Measurements from ENCODE around the gene PNMA8C.
"Not testable (repeated sequence)": the region's sequence is repeated elsewhere in the genome, so short reads cannot be mapped to it uniquely, and the experiment has no call there.

PNMA8C gene

DNA sequence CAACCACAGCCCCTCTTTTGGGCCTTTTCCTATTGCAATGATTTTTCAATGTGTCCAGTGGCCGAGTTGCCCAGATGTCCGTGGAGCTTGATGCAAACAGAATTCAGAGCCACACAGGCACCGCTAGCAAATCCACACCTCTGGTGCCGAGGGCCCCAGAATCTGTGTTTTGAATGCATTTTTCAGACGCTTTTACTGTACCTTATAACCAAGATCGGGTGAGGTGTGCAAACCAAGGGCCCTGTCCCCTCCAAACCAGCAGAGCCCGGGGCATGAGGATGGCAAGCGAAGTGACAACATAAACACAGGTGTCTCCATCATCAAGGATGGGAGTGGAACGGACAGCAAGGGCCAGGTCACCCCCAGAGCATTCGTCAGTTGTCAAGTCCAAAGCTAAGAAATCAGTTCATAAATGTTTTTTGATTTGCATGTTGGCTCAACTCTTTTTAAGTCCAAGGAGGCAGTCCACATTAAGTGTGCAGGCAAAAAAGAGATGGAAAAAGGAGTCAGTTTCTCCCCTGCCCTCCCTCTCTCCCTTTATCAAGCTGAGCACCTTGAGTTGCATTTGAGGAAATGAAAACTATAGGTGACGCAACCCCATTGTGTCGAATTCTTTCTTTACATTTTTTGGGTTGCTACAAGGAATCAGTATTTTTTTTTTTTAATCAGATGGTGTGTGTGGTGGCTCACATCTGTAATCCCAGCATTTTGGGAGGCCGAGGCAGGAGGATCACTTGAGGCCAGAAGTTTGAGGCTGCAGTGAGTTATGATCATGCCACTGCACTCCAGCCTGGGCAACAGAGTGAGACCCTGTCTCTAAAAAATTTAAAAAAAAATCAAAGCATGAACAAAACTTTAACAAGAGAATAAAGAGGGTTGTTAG lies 18.3 kb downstream of the PNMA8C start:
- no peak for DNase-seq

DNA sequence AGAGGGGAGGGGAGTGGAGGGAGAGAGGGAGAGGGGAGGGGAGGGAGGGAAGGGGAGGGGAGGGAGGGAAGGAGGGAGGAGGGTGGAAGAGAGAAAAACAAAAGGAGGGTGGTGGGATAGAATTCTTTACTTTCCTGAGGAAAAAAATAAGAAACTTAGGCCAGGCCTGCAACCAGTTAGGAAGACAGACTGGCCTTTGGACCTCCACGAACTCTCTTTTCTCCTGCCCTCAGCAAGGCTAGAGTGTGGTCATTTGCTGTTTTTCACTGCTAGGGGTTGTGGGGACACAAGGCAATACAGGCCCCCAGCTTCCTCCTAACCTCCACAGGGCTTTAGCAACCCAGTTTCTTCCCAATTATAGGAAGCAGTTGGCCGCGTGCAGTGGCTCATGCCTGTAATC lies 19.5 kb downstream of the PNMA8C start:
- DNase-seq = no peak

DNA sequence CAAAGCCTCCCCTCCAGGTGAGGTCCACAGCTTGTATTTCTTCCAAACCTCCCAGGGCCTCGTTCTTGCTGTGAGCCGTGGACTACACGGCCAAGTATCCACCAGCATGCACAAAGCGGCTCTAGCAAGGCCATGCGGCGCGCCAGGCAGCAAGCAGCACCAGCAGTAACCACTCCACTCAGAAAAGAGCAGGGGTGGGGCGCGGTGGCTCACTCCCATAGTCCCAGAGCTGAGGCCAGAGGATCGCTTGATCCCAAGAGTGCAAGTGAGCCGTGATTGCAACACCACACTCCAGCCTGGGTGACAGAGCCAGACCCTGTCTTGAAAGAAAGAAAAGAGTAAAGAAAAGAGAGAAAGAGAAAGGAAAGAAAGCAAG lies 20.1 kb downstream of the PNMA8C start:
- no peak for DNase-seq

DNA sequence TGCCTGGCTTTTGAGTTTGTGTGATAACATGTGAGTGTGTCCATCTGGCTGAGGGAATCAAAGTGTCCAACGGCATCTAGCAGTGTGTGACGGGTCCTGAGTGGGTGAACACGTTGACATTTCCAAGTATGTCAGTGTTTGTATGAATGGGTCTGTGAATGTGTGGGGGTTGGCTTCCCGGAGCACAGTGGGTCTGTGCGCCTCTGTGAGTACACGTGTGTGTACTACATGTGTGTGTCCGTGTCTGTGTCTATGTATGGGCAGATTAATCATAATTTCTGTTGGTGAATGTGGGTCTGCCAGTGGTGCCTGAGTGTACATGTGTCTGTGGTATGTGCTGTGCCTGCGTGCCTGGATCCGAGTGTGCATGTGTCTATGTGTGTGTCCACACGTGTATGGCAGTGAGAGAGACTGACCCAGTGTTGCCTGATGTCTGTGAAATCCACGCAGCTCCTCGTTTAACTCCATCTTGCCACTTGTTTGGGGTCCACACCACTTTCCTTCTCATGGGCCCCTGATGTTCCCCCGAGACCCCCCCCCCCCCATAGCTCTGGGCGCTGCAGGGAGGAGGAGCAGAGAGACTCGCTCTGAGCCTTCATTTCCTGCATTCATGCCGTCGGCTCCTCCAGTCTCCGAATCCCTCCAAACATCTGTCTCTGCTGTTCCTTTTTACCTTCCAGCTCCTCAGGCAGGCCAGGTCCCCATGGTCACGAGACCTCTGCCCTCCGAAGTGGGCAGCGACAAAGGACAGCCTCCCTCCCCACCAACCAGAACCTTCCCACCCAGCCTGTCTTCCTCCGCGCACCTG lies 20.7 kb downstream of the PNMA8C start:
- no peak for DNase-seq

DNA sequence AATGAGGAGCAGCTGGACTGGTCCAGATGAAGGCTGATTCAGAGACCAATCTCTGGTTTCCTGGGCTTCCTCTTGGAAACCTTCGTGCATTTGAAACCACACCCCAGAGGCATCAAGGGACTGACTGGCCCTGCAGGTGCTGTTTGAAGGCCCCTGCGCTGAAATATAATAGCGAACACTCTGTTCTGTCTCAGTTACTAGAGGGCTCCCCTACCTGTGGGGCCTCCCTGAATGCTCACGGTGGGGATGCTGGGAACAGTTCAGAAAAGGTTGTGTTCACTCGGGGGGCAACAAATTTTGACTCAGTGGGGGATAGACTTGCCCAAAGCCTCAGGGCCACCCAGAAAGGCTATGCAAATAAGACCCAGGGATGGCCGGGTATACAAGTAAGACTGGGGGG lies 21.8 kb downstream of the PNMA8C start:
- DNase-seq = no peak

DNA sequence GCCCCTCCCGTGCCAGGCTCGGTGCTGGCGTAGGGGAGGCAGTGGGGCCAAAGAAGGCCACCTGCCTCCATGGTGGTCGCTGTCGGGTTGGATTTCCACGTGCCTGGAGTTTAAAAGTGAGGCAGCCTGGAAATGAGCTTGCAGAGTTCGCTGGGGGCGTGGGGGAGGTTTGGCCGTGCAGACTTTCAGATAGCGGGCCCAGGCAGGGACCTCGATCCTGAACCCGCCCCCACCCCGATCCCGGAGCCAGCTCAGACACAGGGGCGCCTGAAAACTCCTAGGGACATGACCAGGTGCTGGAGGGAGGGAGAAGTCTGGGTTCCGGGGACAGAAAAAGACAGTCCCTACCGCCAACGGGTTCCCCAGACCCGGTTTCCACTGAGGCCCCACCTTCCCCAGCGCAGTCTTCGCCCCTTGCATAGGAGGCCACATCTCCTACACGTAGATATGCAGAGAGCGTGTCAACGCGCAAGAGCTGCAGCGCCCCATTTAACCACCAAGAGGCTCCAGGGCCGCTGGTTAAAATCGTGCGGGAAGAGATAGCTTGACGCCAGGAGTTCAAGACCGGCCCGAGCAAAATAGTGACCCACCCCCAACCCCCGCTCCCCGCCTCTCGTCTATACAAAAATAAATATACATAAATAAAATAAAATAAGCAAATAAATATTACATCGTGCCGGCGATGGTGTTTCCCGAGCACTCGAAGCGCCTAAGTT lies 23.8 kb downstream of the PNMA8C start:
- DNase-seq = no peak

DNA sequence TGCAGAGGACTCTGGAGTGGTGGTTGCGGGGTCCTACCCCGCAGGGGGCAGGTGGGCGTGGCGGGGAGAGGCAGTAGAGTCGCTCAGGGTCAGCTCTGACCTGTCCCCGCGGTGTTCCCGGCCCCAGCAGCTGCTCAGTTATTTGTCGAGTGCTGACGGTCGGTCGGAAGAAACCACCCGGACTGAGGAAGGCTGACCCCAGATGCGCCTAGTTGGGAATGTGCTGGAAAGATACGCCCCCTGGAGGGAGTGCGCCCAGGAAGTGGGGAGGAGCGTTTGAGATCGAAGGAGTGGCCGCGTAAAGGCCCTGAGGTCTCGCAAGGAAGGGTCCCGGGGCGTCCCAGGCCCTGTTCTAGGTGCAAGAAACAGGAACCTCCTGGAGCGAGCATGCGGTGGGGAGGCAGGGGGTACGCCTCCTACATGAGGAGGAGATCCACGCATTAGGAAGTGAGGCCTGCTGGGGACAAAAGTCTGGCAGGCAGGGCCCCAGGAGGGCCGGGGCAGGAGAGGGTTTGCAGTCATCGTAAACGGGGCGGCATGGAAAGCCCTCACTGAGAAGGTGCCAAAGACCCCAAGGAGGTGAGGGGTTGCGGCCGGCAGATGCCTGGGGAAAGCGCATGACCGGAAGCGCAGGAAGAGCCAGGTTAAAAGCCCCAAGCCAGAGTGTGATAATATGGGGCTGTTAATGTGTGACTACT lies 24.5 kb downstream of the PNMA8C start:
- peak; percentile 66 for DNase-seq

DNA sequence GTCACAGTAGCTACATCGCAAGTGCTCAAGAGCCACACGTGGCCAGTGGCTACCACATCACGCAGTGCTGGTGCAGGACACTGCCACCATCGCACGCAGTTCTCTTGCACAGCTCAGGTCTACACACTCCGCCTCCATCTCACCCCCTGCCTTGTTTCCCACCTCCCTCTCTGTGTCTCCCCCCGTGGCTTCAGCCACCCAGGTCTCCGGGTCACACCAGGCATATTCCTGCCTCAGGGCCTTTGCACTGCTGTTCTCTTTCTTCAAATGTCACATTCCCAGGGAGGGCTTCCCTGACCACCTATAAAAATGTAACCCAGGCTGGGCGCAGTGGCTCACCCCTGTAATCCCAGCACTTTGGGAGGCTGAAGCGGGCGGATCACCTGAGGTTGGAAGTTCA lies 26.0 kb downstream of the PNMA8C start:
- DNase-seq = no peak

DNA sequence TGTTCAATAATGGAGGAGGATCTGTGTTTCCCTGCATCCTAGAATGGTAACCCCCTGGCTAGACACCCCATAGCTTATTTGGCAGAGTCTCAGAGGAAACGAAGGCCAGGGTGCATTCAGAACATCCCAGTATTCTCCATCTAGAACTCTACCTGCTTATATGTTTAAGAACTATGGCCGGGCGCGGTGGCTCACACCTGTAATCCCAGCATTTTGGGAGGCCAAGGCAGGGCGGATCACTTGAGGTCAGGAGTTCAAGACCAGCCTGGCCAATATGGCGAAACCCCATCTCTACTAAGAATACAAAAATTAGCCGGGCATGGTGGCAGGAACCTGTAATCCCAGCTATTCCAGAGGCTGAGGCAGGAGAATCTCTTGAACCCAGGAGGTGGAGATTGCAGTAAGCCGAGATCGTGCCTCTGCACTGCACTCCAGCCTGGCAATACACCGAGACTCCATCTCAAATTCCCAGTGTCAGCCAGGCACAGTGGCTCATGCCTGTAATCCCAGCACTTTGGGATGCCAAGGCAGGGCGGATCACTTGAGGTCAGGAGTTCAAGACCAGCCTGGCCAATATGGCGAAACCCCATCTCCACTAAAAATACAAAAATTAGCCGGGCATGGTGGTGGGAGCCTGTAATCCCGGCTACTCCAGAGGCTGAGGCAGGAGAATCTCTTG lies 30.8 kb downstream of the PNMA8C start:
- DNase-seq = not testable (repeated sequence)

DNA sequence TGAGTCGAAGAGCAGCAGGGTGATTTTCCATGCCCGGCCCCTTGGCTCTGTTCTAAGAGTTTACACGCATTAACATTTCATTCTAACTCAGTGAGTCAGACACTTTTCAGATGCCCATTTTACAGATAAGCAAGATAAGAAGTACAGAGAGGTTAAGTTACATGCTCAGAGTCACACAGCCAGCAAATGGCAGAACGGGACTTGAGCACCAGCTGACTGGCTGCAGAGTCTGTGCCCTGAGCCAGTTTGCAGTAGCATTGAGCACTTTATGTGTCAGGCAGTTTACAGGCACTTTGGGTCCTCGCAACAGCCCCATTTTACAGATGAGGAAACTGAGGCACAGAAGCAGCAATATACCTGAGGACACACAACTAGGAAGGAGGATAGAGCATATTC lies 34.3 kb downstream of the PNMA8C start:
- no peak for DNase-seq

DNA sequence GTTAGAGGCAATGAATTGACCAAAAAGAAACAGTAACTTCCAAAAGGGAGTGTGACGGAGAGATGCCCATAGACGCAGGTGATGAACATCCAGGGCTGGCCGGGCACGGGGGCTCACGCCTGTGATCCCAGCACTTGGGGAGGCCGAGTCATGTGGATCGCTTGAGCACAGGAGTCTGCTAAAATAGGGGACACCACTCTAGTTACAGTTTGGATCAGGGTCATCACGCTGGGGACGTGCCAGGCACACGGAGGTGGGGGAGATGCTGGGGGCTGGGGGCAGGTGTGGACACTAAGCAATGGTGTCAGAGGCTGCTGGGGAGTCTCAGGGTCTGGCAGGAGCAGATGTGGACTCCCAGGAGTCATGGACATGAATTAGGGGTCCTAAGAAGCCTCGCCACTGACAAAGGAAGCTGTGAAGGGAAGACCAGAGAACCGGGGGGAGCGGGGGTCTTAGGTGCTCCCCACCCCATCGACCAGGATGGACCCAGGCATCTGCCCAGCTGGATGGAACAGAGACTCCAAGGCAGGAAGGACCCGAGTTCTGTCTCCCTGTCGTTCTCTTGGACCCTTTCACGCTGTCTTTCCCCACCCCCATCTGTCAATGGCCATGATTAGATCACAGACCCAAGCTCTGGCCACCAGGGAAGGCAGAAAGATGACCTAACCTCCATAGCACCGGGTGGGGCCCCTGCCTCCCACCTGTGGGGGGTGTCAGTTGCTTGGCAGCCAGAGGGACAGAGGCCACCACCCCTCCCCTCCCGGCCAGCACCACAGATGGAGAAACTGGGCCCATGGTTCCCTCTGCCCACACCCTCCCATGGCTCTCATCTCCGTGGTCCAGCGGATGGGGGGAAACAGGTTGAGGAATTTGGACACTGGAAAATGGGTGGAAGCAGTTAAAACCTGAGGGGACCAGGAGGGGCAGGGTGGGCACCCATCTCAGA lies 35.0 kb downstream of the PNMA8C start:
- no peak for DNase-seq

DNA sequence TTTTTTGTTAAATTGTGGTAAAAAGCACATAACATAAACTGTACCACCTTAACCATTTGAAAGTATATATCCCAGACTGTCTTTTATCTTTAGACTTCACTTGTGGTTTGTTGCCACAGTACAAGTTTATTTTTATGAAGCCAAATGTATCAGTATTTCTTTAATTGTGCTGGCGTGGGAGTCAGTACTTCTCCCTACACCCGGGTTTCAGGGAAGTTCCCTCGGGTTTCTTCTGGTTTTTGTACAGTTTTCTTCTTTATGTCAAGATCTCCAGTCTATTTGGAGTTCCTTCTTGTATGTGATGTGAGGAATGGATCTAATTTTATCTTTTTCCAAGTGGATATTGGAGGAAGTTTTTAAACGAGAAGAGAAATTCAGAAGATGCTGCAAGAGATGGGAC lies 35.9 kb downstream of the PNMA8C start:
- no peak for DNase-seq

DNA sequence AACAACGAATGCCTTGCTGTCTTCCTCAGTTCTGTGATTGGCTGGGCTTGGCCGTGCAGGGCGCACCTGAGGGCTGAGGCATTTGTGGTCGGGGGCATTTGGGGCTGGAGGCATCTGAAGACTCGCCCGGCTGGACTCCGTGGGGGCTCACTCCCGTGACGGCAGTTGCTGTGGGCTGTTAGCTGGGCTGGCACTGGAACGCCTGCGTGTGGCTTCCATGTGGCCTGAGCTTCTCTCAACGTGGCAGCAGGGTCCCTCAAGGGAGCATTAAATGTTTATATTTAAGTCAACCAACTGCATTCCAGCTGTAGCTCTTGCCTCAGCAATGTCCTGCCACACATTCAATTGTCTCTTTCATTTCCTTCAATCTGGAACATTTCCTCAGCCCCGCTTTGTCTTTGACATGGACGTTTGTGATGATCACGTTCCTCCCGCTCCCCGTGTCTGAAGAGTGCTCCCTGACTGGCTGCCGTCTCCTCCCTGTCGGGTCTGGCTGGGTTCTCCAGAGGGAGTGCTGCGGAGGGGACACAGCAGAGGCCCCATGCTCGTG lies 36.4 kb downstream of the PNMA8C start:
- no peak for DNase-seq

DNA sequence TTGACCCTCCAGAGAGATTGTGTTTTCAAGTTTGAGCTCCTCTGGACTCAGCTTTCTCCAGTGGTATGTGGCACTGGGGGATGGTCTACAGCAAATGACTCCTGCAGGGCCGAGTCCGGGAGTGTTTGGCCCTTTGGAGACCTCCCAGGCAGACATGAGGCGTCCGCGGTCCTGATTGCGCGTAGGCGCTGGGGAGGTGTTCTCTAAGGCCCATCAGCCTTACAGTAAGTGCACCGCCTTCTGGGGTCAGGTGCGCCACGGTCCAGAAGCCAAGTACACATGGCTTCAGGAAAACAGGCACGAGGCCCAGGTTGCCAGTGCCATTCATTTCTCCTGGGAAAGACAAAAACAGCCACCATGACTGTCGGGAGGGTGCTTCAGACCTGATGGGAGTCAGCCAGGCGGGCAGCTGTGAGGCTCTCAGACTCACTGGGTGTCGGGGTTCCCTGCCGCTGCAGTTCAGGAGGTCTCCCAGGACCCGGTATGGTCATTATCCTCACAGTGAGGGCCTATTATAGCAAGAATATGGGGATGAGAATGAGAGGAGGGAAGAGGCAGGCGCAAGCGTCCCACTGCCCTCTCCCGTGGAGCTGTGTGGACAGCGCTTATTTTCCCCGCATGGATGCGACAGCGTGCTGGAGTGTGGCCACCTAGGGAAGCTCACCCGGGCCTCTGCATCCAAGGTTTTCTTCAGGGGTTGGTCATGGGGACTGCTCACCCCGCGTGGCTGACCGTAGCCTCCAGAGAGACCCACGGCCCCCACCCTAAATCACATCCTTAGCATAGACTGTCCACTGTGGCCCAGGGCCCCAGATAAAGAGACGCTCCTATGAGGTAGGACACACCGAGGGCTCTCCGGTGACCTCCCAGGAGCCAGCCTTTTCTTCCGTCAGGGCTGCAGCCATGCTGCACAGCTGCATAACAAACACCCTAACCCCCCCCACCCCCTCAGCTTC lies 37.2 kb downstream of the PNMA8C start:
- no peak for DNase-seq

DNA sequence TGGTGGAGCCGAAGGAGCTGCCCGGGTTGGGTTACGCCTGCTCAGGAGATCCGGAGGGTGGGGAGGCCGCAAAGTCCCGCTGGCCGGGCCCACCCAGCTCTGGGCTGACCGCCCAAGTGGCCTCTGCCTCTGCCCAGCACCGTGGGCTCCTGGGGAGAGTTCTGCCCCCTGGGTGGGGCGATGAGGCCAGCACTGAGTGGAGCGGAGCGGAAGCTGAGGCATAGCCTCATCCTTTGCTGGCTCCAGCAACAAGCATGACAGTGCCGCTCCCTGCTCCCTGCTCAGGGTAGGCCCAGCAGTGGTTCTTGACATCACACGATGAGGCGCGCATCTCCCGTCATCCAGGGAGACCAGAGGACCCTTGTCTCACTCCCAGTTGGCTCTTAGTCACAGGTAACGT lies 37.9 kb downstream of the PNMA8C start:
- DNase-seq = no peak

DNA sequence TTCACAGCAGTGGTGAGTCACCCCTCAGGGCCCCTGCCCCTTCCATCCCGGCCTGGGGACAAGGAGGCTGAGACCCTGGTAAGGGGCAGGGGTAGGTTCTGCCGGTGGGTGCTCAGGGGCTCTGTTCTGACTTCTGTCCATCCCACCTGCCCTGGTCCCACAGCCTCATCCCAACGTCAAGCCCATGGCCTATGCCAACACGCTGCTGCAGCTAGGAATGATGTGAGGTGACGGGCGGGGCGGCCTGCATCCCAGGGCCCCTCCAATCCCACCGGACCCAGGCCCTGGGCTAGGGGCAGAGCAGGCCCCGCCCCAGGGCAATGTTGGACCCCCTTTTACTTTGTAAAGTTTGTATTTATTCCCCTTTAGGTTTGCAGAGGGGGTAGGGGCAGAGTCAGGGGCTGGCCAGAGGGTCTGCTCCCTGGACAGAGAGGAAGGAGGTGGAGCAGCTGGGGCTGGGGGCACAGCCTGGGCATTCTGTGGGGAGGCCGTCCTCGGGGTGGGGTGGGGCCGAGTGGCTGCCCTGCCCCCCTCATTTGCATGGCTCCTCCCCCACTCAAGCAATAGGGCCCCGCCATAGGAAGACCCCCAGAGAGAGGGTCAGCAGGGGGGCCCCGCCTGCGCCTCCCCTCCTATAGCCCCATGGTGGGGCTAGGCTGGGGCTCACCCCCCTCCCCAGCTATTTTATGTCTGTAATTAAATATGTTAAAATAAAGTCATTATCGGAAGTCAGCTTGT lies 38.4 kb downstream of the PNMA8C start:
- DNase-seq = no peak

DNA sequence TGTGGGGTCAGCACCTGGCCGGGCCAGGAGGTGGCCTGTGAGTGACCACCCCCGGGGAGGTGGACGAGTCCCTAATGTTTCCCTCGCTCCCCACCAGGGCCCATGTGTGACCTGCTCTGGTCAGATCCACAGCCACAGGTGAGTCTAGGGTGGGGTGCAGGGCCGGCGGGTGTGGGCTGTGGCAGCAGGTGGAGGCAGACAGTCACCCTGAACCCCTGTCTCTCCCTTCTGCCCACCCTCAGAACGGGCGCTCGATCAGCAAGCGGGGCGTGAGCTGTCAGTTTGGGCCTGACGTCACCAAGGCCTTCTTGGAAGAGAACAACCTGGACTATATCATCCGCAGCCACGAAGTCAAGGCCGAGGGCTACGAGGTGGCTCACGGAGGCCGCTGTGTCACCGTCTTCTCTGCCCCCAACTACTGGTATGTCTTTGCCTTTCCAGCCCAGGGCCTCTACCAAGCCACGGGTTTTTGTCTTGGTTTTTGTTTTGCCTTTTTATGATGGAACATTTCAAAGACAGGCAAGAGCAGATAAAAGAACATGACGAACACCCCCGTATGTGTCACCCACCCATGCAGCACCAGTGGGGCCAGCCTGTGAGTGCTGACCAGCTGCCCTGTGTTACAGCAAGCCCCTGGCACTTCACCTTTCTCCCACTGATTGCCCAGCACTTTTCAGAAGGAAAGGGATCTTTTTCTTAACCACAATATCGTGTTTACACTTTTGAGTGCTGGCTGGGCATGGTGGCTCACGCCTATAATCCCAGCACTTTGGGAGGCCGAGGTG lies 40.2 kb downstream of the PNMA8C start:
- DNase-seq = no peak

DNA sequence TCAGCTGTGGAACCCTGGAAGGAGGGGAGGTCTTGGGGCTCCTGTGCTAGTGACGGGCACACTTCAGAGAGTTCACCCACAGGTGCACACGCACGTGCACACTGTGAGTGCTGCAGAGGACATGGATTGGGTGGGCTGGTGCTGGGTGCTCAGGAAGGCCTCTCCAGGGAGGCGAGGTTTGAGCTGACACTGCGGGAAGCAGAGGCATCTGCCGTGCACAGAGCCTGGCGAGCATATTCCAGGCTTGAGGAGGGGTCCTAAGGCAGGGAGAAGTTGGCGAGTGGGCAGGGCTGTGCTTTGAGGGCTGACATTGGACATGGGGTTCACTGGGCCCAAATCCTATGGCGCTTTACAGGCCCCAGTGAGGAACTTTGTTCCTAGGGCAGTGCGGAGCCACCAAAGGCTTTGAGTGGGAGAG lies 41.0 kb downstream of the PNMA8C start:
- DNase-seq = no peak

All from activated CD8-positive, alpha-beta memory T cell treated with anti-CD3 and anti-CD28 coated beads for 24 hours (primary cell).